B cell (primary cell): ENCODE measurements around the gene SURF2. TPM values are rescaled to one million over a fixed set of nuclear protein-coding genes. Genes with fewer than 3 reads are reported as not detected.
"Not testable (repeated sequence)": the region's sequence is repeated elsewhere in the genome, so short reads cannot be mapped to it uniquely, and the experiment has no call there.

ENCODE experiments used
- ATAC-seq: fragments of 200-7000 bp; cut with Tn5 transposase; one replicate; pipeline ENCODE4 v1.10.0; 2021; ENCODE audit warnings: low read depth, mild to moderate bottlenecking, moderate number of reproducible peaks, moderate library complexity
- CTCF ChIA-PET: fragments of 350-600 bp; sonication (Branson Sonifier 250); formaldehyde crosslinking; loops from one replicate; lab custom pipeline; 2021; ENCODE audit warnings: antibody characterized with exemption, inconsistent platforms; lab: Charles Lee
- POLR2A ChIA-PET: fragments of 350-600 bp; sonication (Branson Sonifier 250); formaldehyde crosslinking; loops from one replicate; lab custom pipeline; 2021; ENCODE audit warnings: antibody characterized with exemption; lab: Charles Lee
- DNase-seq: peaks from one replicate; pipeline ENCODE4 v3.0.0; 2013
- H2AFZ ChIP-seq: 2 replicates; pipeline ENCODE4 v1.6.1; 2012; ENCODE audit warnings: mild to moderate bottlenecking, low read depth, low read length; ENCODE audit not compliant: insufficient read depth, poor library complexity, severe bottlenecking
- H3K27ac ChIP-seq, 2 donors: 1 replicate in 1 of 2; 2 replicates in 1 of 2; pipeline ENCODE4 v1.5.1; 2012 to 2013; ENCODE audit warnings: low read length in 2 of 2, mild to moderate bottlenecking in 2 of 2, moderate library complexity in 1 of 2
- H3K27me3 ChIP-seq, 4 experiments: fragments of 200-600 bp in 1 of 4; sonication (generic) in 1 of 4; replicated peaks in 1 of 4; 1 replicate in 2 of 4; 2 replicates in 2 of 4; pipeline versions ENCODE4 v1.6.1 to v1.7.0; 2013 to 2016; ENCODE audit warnings: low read length in 3 of 4, mild to moderate bottlenecking in 2 of 4, mixed read lengths in 1 of 4, moderate library complexity in 1 of 4; ENCODE audit not compliant: insufficient read depth in 4 of 4, control insufficient read depth in 3 of 4; ENCODE audit errors: control extremely low read depth in 1 of 4
- H3K36me3 ChIP-seq, 2 experiments: replicated peaks in 1 of 2; 1 replicate in 1 of 2; 2 replicates in 1 of 2; pipeline versions ENCODE4 v1.6.1 to v1.7.1; 2013; ENCODE audit warnings: low read length in 1 of 2; ENCODE audit not compliant: insufficient read depth in 2 of 2, control insufficient read depth in 1 of 2; ENCODE audit errors: control extremely low read depth in 1 of 2, extremely low read depth in 1 of 2
- H3K4me1 ChIP-seq, 2 donors: fragments of 200-600 bp in 1 of 2; sonication (generic) in 1 of 2; 1 replicate in 1 of 2; 2 replicates in 1 of 2; pipeline versions ENCODE4 v1.5.1 to v1.6.1; 2013 to 2017; ENCODE audit warnings: low read length in 2 of 2; ENCODE audit not compliant: control insufficient read depth in 2 of 2, insufficient read depth in 2 of 2
- H3K4me2 ChIP-seq: replicated peaks from 2 replicates; pipeline ENCODE3; 2012; ENCODE audit warnings: mild to moderate bottlenecking, low read depth, low read length; ENCODE audit not compliant: poor library complexity, severe bottlenecking
- H3K4me3 ChIP-seq, 5 experiments: fragments of 200-600 bp in 1 of 5; sonication (generic) in 1 of 5; 1 replicate in 3 of 5; 2 replicates in 2 of 5; pipeline versions ENCODE4 v1.5.1 to v1.7.0; 2011 to 2016; ENCODE audit warnings: low read length in 4 of 5, mild to moderate bottlenecking in 4 of 5, low read depth in 2 of 5, control low read depth in 1 of 5, moderate library complexity in 1 of 5; ENCODE audit not compliant: insufficient read depth in 1 of 5; ENCODE audit errors: control extremely low read depth in 1 of 5, extremely low read depth in 1 of 5
- H3K79me2 ChIP-seq: fragments of 200-600 bp; sonication (generic); one replicate; pipeline ENCODE4 v1.6.0; 2016; ENCODE audit warnings: low read length; ENCODE audit not compliant: control insufficient read depth, insufficient read depth
- H3K9ac ChIP-seq: fragments of 200-600 bp; sonication (generic); 2 replicates; pipeline ENCODE4 v1.6.1; 2017; ENCODE audit warnings: mild to moderate bottlenecking, low read length, moderate library complexity
- H3K9me3 ChIP-seq, 3 donors: one replicate each; pipeline versions ENCODE4 v1.6.1 to v1.7.1; 2013; ENCODE audit warnings: low read length in 2 of 3; ENCODE audit not compliant: control insufficient read depth in 2 of 3, insufficient read depth in 1 of 3; ENCODE audit errors: control extremely low read depth in 1 of 3
- H4K20me1 ChIP-seq: 2 replicates; pipeline ENCODE4 v1.6.0; 2012; ENCODE audit warnings: mild to moderate bottlenecking, low read length; ENCODE audit not compliant: insufficient read depth, control insufficient read depth, poor library complexity, severe bottlenecking
- H3K27ac Mint-ChIP-seq: one replicate; pipeline ENCODE4 v1.8.0; 2021; ENCODE audit warnings: mixed read lengths
- H3K27me3 Mint-ChIP-seq: one replicate; pipeline ENCODE4 v1.8.0; 2021; ENCODE audit warnings: mixed read lengths
- H3K4me1 Mint-ChIP-seq: one replicate; pipeline ENCODE4 v1.8.0; 2021; ENCODE audit warnings: mixed read lengths
- H3K4me3 Mint-ChIP-seq: one replicate; pipeline ENCODE4 v1.8.0; 2021; ENCODE audit warnings: mixed read lengths
- H3K9me3 Mint-ChIP-seq: one replicate; pipeline ENCODE4 v1.8.0; 2022; ENCODE audit warnings: mixed read lengths; ENCODE audit not compliant: insufficient read depth
- EZH2 ChIP-seq: IDR thresholded peaks from 2 replicates; pipeline ENCODE4 v1.6.1; 2012; ENCODE audit warnings: borderline replicate concordance, low read depth, mild to moderate bottlenecking, moderate library complexity, low read length; ENCODE audit not compliant: insufficient read depth, poor library complexity, severe bottlenecking
- WGBS: methylation state at CpG from one replicate; pipeline ENCODE4 v1.1.5; 2013; ENCODE audit warnings: missing lambda C conversion rate; ENCODE audit not compliant: insufficient coverage; 5-methylcytosine and 5-hydroxymethylcytosine counted together
- intact Hi-C: fragments of 100-400 bp; cut with micrococcal nuclease; formaldehyde crosslinking; loops from one replicate; pipeline ENCODE4 v1.10.0; 2022
- polyA plus RNA-seq: library from polyadenylated mRNA; depleted of rRNA; stranded (reverse); fragments of >200 nt; gene quantifications from 2 replicates; pipeline ENCODE4 v1.2.3, GENCODE V29; 2012
- total RNA-seq, 2 donors: library from RNA; stranded (reverse); fragments of 120-200 nt in 1 of 2; gene quantifications; 1 replicate in 1 of 2; 2 replicates in 1 of 2; pipeline versions ENCODE4 v1.2.3 to v1.2.4, GENCODE V29; 2013 to 2022
- TF ChIP-seq, protein P1 (sequence below): fragments of 200-600 bp; IDR thresholded peaks from one replicate; pipeline ENCODE4 v1.8.0; 2022; ENCODE audit warnings: antibody characterized with exemption, mild to moderate bottlenecking

SURF2 gene
- total and polyA plus RNA-seq, 2 donors (not counting 1 experiment from before 2014, with no cell fraction given), result 17.1 to 17.3 TPM

DNA sequence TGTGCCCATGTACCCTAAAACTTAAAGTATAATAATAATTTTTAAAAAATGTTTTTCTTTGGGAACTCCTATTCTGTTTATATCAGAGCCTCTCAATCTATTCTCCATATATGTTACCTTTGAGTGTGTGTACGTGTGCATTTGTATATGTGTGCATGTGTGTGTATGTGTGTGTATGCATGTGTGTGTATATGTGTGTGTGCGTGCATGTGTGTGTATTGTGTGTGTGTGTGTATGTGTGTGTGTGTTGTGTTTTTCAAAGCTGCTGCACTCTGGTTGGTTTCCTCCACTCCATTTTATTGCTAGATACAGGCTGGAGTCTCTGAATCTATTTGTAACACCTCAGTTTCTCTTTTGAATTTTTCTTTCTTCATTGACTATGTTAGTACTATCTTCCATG lies 40.4 kb upstream of the SURF2 start:
- no peaks in the 10 kb centered on the region for H3K27me3 ChIP-seq
- 100% methylated on average over 1 of the region's 2 CpGs for WGBS
- DNase-seq (no peak), ATAC-seq (no peak)
- H3K79me2 ChIP-seq, result no peaks in the 10 kb centered on the region
- ChIA-PET POLR2A (no interaction called here), CTCF (no interaction called here)
- no peak overlapping the region for H3K4me3 ChIP-seq
- no peak overlapping the region for H3K27ac Mint-ChIP-seq
- H3K36me3 ChIP-seq, result no peaks in the 10 kb centered on the region
- no peak overlapping the region for H3K4me3 Mint-ChIP-seq
- H4K20me1 ChIP-seq, result no peaks in the 10 kb centered on the region
- no peaks in the 10 kb centered on the region for H3K4me1 Mint-ChIP-seq
- intact Hi-C loops, result no loop called here
- TF ChIP-seq, protein P1, sequence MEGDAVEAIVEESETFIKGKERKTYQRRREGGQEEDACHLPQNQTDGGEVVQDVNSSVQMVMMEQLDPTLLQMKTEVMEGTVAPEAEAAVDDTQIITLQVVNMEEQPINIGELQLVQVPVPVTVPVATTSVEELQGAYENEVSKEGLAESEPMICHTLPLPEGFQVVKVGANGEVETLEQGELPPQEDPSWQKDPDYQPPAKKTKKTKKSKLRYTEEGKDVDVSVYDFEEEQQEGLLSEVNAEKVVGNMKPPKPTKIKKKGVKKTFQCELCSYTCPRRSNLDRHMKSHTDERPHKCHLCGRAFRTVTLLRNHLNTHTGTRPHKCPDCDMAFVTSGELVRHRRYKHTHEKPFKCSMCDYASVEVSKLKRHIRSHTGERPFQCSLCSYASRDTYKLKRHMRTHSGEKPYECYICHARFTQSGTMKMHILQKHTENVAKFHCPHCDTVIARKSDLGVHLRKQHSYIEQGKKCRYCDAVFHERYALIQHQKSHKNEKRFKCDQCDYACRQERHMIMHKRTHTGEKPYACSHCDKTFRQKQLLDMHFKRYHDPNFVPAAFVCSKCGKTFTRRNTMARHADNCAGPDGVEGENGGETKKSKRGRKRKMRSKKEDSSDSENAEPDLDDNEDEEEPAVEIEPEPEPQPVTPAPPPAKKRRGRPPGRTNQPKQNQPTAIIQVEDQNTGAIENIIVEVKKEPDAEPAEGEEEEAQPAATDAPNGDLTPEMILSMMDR, result no peak
- no peak for TF ChIP-seq EZH2
- no peak overlapping the region for H3K9ac ChIP-seq
- H3K4me1 ChIP-seq, result no peaks in the 10 kb centered on the region
- no peaks in the 10 kb centered on the region for H3K9me3 ChIP-seq
- peaks cover 3% of the 10 kb centered on the region for H3K27me3 Mint-ChIP-seq
- H2AFZ ChIP-seq, result no peak overlapping the region
- no peak overlapping the region for H3K4me2 ChIP-seq
- H3K9me3 Mint-ChIP-seq, result no peaks in the 10 kb centered on the region
- no peak overlapping the region for H3K27ac ChIP-seq

DNA sequence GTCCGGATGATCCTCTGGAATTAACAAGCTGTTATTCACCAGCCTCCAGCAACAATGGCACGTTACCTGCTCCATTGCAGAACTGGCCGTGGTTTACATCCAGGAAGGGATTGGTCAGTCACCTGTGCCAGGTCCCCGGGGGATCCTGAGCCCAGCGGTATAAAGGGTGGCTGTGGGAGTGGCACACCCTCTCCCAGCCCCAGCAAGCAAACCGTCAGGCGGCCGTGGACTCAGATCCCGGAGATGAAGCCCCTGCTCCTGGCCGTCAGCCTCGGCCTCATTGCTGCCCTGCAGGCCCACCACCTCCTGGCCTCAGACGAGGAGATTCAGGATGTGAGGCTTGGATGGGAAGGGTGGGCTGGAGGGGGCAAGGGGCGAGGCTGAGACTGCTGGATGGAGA lies 38.8 kb upstream of the SURF2 start:
- CTCF ChIA-PET, intact Hi-C loops: not testable (repeated sequence)
- WGBS, result 89% methylated on average over 5 of the region's 13 CpGs

More for the DNA sequence above, 38.8 kb upstream of the SURF2 start:
- H3K27me3 ChIP-seq, H3K27ac ChIP-seq, H3K36me3 ChIP-seq, POLR2A ChIA-PET, H3K4me1 Mint-ChIP-seq, H3K9me3 ChIP-seq, ATAC-seq, H4K20me1 ChIP-seq, H3K4me3 ChIP-seq, H3K4me2 ChIP-seq, H3K9me3 Mint-ChIP-seq, H3K27ac Mint-ChIP-seq, H3K9ac ChIP-seq, H3K79me2 ChIP-seq, H3K4me1 ChIP-seq, H3K4me3 Mint-ChIP-seq, H3K27me3 Mint-ChIP-seq, H2AFZ ChIP-seq, DNase-seq: not testable (repeated sequence)
